GM19328 (cell line): ENCODE measurements around the gene ACOX2.

Experiments used
- ATAC-seq: cut with Tn5 transposase; IDR thresholded peaks from one replicate; pipeline ENCODE4 v1.9.1; 2021; ENCODE audit warnings: mild to moderate bottlenecking, moderate library complexity; ENCODE audit not compliant: unreplicated experiment

The ACOX2 gene

DNA sequence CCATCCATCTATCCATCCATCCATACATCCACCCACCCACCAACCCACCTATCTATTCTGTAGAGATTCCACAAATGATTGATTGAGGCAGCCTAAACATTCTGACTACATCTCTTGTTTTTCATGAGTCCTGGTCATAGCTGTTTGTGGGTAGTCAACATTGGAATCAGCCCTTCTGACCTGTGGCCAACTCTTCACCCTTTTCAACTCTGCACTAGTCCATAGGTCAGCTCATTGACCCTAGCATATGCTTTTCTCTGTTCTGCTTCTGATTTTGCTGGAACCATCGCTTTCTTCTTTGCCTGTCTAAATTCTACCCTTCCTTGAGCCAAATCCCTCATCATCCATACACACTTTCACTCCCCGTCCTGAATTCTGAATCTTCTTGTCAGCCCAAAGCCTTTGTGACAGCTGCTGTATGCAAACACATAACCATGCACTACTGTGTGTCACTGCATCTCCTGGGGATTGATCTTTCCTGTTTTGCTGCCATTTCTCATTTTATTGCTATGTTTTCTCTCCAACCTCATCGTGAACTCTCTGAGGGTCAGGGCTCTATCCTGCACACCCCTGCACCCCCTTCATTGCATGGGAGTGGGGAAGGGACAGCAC is 61.9 kb downstream of the ACOX2 start:
- no peak for ATAC-seq

DNA sequence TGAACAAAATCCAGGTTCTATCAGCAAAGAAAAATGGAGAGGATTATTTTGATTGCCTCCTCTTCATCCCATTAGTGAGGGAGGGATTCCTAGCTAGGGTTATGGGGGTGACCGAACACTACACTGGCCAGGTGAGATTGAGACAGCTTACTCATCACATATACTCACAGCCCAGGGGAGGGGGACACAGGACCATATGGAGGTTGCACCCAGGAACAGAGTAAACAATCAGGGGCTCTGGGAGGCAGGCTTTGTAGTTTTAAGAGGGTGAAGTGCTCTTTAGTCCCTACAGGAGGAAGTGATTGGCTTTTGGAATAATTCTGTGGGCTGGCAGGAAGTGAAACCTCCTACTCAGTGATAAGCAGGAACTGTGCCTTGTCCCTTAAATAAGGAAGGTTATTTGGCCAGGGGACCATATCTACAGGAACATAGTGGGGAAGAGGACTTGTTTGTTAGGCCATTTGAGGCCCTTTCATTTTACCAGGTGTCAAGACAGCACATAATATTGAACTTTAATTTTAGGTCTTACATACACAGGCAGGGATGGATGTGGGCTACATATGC is 62.6 kb downstream of the ACOX2 start:
- ATAC-seq: no peak

DNA sequence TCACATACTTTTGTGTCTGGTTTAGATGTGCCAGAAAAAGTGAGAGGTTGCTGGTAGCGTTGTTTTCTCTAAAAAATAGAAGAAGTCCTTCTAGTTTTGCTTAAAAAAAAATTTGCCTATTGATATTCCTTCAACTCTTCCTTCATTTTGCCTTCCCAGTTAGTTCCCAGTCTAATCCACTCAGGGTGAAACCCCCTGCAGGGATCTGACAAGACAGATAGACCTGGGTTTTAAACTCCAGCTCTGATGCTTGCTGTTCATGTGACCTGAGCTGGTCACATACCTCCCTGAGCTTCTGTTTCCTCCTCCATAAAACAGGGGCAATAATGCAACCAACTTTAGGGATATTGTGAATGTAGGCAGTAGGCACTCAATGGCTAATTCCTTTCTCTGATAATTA is 63.7 kb downstream of the ACOX2 start:
- ATAC-seq: no peak

DNA sequence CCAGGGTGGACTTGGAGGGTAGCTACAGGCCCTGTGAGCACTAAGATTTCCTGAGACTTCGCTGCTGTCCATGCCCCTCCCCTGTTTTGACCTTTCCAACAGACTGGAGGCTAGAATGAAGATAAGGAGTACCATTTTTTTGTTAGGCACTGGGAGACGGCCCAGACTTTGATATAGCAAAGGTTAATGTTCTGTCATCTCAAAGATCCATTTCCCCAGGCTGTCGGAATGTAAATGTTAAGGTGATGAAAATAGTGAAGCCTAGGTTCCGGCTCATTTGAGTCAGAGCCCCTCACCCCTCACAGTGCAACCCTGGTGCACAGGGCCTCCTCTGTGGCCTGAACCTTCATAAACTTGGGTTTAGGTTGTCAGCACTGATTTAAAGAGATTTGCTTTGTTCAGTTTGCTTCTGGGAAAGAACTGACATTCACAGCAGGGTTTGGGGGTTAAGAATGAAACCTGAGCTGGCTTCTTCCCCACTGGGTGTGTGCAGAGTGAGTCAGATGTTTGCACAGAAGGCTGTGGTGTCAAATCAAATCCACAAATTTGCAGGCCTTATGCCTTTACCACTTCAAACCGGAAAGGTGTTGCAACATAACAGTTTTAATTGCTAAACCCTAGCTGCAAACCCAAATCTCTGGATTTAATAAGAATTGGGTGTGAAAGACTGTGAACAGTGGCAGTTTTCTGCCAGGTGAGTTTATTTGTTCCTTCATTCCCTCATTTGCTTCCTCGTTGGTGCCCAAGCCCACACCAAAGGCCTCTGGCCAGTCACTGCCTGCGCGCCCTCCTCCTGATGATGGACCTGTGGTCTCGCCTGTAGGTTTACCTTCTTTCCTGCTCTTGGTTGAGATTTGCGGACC is 65.7 kb downstream of the ACOX2 start:
- no peak for ATAC-seq

DNA sequence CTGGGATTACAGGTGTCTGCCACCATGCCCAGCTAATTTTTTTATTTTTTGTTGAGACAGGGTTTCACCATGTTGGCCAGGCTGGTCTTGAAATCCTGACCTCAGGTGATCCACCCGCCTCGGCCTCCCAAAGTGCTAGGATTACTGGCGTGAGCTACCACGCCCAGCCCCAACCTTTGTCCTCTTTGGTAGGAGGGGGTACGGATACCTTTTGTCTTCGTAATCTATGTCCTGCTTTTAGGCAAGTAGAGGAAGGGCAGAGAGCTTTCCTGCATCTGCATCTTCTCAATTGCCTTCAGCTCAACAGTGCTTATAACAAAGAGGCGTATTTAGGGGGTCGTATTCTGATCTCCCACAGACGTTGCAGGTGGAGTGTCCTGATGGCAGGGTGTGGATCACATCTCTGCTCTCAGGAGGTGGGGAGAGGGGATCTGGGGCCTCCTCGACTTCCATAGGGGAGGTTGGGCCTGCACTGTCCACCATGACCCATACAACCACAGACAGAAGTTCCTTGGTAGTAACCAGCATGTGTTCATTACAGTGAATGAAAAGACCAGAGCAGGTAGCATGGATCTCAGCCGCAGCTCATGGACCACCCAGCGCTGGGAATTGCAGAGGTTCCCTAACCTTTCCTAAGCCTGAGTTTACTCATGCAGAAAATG is 66.5 kb downstream of the ACOX2 start:
- ATAC-seq: no peak

DNA sequence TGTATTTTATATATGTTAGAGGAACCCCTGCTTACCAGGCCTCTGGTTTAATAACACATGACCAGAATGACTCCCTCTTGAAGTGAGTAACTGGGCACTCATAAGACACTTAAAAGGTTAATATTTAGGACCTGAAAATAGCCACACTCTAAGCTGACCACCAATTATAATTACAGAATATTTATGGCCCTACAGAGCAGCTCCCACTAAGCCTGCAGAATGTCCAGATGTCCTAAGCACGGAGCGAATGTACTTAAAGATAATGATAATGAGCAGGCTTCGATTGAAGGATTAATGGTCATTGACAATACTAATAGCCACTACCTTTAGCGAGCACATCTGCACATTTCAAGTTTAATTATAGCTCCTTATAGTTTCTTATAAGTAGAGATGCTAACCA is 67.9 kb downstream of the ACOX2 start:
- no peak for ATAC-seq

DNA sequence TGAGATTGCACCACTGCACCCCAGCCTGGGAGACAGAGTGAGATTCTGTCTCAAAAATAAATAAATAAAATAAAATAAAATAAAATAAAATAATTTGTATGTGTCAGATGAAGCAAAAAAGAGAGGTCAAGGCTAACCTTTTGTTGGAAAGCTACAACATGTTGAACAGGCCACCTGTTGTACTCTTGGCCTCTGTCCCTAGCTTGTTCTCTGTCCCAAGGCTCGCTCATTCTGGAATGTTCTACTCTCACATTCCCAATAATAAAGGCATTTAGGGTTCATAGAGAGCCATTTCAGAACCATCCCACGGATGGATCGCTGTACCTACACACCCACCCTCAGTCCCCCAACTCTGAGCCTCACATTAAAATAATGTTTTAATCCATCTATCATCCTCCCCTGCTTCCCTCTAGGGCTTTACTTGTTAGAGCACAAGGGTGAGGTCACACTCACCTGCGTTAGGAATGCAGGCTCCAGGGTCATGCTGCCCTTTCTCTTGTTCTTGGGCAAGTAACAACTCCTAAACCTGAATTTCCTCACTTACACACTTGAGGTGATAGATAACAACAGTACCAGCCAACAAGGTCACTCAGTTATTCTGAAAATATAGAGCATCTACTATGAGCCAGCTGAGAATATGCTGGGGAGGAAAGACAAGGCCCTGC is 70.0 kb downstream of the ACOX2 start:
- ATAC-seq: no peak

DNA sequence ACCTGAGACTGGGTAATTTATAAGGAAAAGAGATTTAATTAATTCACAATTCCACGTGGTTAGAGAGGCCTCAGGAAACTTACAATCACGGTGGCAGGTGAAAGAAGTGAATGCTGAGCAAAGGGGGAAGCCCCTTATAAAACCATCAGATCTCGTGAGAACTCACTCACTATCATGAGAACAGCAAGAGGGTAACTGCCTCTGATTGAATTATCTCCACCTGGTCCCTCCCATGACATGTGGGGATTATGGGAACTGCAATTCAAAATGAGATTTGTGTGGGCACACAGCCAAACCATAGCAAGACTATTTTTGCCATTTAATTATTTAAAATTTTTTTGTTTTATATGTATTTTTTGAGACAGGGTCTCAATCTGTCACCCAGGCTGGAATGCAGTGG is 72.1 kb downstream of the ACOX2 start:
- ATAC-seq: no peak

DNA sequence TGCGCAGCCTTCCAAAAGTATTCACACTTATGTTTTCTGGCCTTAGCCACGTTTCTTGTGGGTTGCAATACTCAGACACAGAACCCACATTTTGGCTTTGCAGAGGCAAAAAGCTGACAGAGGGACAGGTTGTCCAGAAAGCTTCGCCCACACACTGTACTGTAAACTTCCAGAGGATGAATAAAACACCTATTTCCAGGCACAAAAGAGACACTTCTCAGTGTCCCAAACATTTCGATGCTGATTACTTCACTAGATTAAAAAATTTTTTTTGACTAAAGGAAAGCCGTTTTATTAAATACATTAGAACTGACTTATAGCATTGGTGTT is 73.1 kb downstream of the ACOX2 start:
- no peak for ATAC-seq

DNA sequence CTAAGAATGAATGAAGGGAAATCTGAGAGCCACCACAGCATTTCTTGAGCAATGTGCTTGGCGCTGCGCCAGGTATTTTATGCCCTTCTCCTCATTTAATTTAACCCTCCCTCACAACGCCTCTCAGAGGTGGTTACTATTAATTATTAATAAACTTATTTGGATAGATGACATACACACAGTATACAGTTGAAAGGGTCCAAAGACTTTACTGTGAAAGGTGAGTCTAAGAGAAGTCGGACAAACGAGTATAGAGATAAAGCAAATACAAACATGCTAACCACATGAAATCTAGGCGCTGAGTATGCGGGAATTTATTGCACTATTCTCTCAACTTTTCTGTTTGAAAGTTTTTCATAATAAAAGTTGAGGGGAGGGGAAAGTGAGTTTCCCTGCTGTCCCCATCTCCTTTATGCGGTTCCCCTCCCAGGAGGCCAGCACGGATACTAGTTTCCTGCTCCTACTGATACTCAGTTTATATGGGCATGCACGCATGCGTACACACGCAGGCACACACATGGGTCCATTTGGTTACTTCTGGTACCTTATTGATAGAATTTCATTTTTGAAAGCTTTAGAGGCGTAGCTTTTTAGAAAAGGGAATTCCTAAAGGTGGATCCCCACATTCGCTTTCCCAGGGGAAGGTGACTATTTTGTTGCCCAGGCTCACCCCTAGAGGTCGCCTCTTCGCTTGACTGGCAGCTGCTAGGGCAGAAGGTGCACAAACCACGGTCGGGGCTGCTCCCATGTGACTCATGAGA is 73.6 kb downstream of the ACOX2 start:
- peak; percentile 55 for ATAC-seq

DNA sequence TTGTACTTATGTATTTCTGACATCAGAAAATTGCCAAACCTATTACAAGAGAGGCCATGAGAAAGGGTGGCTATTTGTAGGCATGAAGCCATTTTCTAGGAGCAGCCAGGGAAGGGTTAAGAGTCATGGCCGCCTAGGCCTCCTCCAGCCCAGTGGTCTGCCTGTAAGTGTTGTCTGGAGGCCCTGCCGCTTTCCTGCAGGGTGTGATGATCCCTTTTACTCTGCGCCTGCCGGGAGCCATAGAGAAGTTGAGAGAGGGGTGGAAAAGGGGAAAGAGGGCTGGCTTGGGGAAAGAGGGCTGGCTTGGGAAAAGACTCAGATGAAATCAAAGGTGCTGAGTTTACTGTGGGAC is 74.2 kb downstream of the ACOX2 start:
- ATAC-seq: no peak

DNA sequence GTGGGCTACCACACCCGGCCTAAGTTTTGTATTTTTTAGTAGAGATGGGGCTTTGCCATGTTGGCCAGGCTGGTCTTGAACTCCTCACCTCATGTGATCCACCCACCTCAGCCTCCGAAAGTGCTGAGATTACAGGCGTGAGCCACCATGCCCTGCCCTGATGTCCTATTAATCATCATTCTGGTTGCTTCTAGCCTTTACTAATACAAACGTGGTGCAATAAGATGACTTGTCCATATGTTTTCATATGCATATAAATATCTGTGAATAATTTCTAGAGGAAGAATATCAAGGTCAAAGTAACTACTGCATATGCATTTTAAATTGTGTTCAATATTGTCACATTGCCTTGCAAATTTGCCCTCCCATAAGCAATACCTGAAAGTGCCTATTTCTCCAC is 77.8 kb downstream of the ACOX2 start:
- ATAC-seq: no peak
